AG20443 (cell line): Measurements from ENCODE around the gene USP6.
"Not testable (repeated sequence)": the region's sequence is repeated elsewhere in the genome, so short reads cannot be mapped to it uniquely, and the experiment has no call there.

Experiments
- DNase-seq: peaks from one replicate; pipeline ENCODE4 v3.0.0; 2012; ENCODE audit warnings: low spot score, mixed read lengths

The USP6 gene

GRCh38 chr17:5135726-5136579 lies 20.1 kb downstream of the USP6 start:
- no peak for DNase-seq

GRCh38 chr17:5136580-5137412 lies 21.0 kb downstream of the USP6 start:
- DNase-seq: not testable (repeated sequence)

GRCh38 chr17:5137511-5138197 lies 21.8 kb downstream of the USP6 start:
- not testable (repeated sequence) for DNase-seq

DNA sequence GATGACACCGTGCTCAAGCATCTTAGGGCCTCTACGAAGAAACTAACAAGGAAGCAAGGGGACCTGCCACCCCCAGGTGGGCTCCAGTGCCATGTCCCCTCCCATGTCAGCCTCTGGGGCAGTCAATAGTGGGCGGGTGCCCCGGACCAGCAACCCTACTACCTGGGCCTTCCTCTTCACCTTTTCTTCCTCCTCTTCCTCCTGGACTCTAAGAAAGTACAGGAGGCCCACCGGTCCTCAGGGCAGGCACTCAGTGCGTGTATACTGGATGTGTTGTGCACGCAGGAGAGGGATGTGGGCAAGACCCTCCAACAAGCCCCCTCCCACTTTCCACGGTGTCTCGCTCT lies 22.3 kb downstream of the USP6 start:
- DNase-seq: not testable (repeated sequence)

DNA sequence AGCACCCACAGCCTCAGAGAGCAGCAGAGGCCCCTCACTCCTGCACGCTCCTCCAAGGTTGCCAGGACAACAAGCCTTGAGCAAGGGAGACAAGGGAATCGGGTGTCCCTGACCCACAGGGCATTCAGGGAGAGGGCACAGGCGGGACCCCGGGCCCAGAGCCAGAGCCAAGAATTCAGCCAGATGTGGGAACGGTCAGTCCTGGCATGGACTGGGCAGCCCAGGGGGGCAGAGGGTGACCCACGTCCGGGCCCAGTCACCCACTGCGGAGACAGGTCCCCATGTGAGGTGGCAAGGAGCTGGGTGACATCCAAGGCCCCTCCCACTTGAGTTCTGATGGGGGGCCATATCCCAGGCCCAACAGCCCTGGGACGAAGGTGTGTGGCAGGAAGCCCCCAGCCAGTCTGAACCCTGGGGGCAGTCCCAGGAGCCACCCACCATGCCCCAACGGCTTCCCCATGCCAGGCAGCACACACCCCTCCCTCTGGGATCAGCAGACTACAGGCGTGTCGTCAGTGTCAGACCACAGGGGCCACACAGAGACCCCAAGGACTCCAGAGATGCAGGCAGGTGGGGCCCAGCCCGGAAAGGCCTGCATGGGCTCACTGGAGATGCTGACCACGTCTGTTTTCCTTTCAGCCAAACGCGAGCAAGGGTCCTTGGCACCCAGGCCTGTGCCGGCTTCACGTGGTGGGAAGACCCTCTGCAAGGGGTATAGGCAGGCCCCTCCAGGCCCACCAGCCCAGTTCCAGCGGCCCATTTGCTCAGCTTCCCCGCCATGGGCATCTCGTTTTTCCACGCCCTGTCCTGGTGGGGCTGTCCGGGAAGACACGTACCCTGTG lies 23.0 kb downstream of the USP6 start:
- no peak for DNase-seq

- DNase-seq: no peak
Observed at GRCh38 chr17:5139458-5139732, 23.6 kb downstream of the USP6 start.

GRCh38 chr17:5142877-5143276 lies 27.0 kb downstream of the USP6 start:
- not testable (repeated sequence) for DNase-seq

GRCh38 chr17:5146122-5146521 lies 30.3 kb downstream of the USP6 start:
- DNase-seq: not testable (repeated sequence)

- DNase-seq: not testable (repeated sequence)
Observed at GRCh38 chr17:5160702-5161101, 44.9 kb downstream of the USP6 start.

DNA sequence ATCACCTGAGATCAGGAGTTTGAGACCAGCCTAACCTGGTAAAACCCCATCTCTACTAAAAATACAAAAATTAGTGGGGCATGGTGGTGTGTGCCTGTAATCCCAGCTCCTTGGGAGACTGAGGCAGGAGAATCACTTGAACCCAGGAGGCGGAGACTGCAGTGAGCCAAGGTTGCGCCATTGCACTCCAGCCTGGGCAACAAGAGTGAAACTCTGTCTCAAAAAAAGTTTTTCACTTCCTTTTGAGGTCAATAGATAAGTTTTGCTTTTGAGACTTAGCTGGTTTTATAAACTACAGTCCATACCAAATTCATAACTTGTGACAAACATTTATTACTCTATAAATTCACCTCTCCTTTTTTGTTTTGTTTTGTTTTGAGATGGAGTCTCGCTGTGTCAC lies 46.0 kb downstream of the USP6 start:
- DNase-seq: not testable (repeated sequence)

GRCh38 chr17:5164436-5164835 lies 48.6 kb downstream of the USP6 start:
- DNase-seq: no peak

GRCh38 chr17:5165791-5166564 lies 50.1 kb downstream of the USP6 start:
- peak; percentile 11 for DNase-seq

DNA sequence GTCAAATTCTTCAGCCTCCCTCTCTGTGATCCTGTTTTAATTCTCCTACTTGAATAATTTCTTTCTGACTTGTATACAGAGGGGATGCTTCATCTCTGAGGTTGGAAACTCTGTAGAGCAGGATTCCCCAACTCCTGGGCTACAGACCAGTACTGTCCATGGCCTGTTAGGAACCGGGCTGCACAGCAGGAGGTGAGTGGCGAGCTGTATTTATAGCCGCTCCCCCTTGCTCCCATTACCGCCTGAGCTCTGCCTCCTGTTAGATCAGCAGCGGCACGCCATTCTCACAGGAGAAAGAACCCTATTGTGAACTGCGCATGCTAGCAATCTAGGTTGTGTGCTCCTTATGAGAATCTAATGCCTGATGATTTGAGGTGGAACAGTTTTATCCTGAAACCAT lies 59.2 kb downstream of the USP6 start:
- not testable (repeated sequence) for DNase-seq

DNA sequence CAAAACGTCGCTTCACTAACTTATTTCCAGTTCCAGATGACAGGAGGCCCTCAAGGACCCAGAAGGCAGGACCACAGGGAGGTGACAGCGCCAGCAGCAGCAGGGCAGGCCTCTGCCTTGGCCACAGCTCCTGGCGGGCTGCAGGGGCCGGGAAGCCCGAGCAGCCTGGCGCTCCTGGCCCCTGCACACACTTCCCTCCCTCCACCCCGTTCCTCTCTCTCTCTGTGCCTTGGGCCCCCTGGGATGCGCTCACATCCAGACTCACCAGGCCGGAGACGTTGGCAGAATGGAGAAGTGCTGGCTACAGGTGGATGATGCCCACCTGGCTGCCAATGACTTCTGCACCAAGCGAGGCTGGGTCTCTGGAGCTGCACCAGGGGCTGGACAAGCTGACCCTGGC lies 63.2 kb downstream of the USP6 start:
- no peak for DNase-seq

DNA sequence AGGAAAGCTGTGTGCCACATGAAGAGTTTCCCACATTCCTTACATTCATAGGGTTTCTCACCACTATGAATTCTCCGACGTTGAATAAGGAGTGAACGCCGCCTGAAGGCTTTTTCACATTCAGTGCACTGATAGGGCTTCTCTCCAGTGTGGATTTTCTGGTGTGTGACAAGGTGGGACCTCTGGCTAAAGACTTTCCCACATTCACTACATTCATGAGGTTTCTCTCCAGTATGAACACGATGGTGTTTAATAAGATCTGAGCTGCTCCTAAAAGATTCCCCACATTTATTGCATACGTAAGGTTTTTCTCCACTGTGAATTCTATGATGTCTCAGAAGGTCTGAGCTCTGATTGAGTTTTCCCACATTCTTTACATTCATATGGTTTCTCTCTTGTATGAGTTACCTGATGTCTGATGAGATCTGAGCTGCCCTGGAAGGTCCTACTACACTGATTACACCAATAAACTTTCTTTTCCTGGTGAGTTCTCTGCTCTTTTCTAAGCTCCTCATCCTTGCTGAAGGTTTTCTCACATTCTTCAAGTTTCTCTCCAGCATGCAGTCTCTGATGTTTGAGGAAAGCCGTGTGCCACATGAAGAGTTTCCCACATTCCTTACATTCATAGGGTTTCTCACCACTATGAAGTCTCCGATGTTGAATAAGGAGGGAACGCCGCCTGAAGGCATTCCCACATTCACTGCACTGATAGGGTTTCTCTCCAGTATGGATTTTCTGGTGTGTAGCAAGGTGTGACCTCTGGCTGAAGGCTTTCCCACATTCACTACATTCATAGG lies 65.9 kb downstream of the USP6 start:
- no peak for DNase-seq

GRCh38 chr17:5182597-5183409 lies 67.0 kb downstream of the USP6 start:
- DNase-seq: no peak

GRCh38 chr17:5183410-5183793 lies 67.6 kb downstream of the USP6 start:
- no peak for DNase-seq

- no peak for DNase-seq
Observed at GRCh38 chr17:5184288-5184687, 68.5 kb downstream of the USP6 start.
